HCT116 (cell line): ENCODE results near the gene SND1.

Experiments used
- CBX3 ChIP-seq: IDR thresholded peaks from 2 replicates; pipeline ENCODE4 v1.6.1; 2012; ENCODE audit warnings: low read depth
- CTCF ChIP-seq, 3 experiments: fragments of 200-600 bp in 1 of 3; sonication (generic) in 1 of 3; IDR thresholded peaks in 2 of 3; conservative IDR thresholded peaks in 1 of 3; 2 replicates each; pipeline ENCODE4 v1.5.1; 2012 to 2017; ENCODE audit warnings: low read depth in 2 of 3, low read length in 2 of 3, antibody characterized with exemption in 1 of 3, borderline replicate concordance in 1 of 3, control low read depth in 1 of 3, mild to moderate bottlenecking in 1 of 3, mixed read lengths in 1 of 3, mixed run types in 1 of 3, moderate library complexity in 1 of 3; ENCODE audit not compliant: insufficient read depth in 1 of 3
- ELF1 ChIP-seq: IDR thresholded peaks from 2 replicates; pipeline ENCODE4 v1.6.1; 2012; ENCODE audit warnings: low read depth, borderline replicate concordance
- EZH2 ChIP-seq: fragments of 200-600 bp; sonication (generic); IDR thresholded peaks from 2 replicates; pipeline ENCODE4 v1.6.1; 2017; ENCODE audit warnings: antibody characterized with exemption, mixed run types
- POLR2AphosphoS5 ChIP-seq: IDR thresholded peaks from 2 replicates; pipeline ENCODE4 v1.6.1; 2011; ENCODE audit warnings: mild to moderate bottlenecking, low read depth, low read length, moderate library complexity
- RAD21 ChIP-seq: IDR thresholded peaks from 2 replicates; pipeline ENCODE4 v1.6.1; 2012; ENCODE audit warnings: low read depth, mild to moderate bottlenecking
- YY1 ChIP-seq: IDR thresholded peaks from 2 replicates; pipeline ENCODE4 v1.6.1; 2011; ENCODE audit warnings: low read length, low read depth, moderate library complexity, mild to moderate bottlenecking; ENCODE audit not compliant: insufficient replicate concordance; ENCODE audit errors: extremely low read depth
- TF ChIP-seq, protein P1 (sequence below): IDR thresholded peaks from 2 replicates; pipeline ENCODE4 v1.6.1; 2012

- TF ChIP-seq POLR2AphosphoS5 (no peak), CTCF (IDR thresholded peaks at IDR 0.05 in 2 of 3, conservative IDR thresholded peaks at IDR 0.05 in 1 of 3; ENCODE audit: borderline replicate concordance in 1 of 3, insufficient read depth in 1 of 3, low read depth in 2 of 3, low read length in 2 of 3) (no peak), ELF1 (no peak), EZH2 (no peak), CBX3 (no peak), YY1 (no peak), RAD21 (no peak)
- TF ChIP-seq, protein P1, sequence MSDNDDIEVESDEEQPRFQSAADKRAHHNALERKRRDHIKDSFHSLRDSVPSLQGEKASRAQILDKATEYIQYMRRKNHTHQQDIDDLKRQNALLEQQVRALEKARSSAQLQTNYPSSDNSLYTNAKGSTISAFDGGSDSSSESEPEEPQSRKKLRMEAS, result no peak
These were observed 13.8 kb upstream of the SND1 start for GRCh38 chr7:127638197-127638596.
